Choroid plexus epithelial cell (primary cell): Measurements from ENCODE around the gene KCTD20.

Experiments used
- DNase-seq: peaks from one replicate; pipeline ENCODE4 v3.0.0-alpha.2; 2010; ENCODE audit warnings: low read depth
- H3K4me3 ChIP-seq: 2 replicates; pipeline ENCODE4 v1.5.1; 2011; ENCODE audit warnings: low read depth, mild to moderate bottlenecking, control low read depth, low read length, moderate library complexity
- TF ChIP-seq, protein P1 (sequence below): conservative IDR thresholded peaks from 2 replicates; pipeline ENCODE4 v1.5.1; 2011; ENCODE audit warnings: low read depth, mild to moderate bottlenecking, control low read depth, inconsistent platforms, low read length, moderate library complexity

KCTD20 gene

DNA sequence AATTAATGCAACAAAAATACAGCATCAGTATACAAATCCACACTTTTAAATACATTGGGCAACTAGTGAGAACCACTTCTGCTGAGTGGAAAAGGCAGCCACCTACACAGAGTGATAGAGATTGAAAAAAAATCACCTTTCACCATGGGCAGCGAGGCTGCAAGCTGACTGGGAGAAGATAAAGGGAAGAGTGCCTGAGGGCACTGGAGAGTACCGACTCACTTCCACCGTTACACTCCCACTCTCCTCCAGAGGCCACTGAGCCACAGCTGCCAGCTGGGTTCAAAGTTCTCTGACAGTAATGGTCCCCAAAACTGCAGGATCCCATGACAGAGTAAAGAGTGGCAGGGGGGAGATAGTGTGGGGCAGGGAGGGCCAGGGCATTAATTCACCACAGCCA, 24.2 kb upstream of the KCTD20 start:
- no peak for DNase-seq
- TF ChIP-seq, protein P1, sequence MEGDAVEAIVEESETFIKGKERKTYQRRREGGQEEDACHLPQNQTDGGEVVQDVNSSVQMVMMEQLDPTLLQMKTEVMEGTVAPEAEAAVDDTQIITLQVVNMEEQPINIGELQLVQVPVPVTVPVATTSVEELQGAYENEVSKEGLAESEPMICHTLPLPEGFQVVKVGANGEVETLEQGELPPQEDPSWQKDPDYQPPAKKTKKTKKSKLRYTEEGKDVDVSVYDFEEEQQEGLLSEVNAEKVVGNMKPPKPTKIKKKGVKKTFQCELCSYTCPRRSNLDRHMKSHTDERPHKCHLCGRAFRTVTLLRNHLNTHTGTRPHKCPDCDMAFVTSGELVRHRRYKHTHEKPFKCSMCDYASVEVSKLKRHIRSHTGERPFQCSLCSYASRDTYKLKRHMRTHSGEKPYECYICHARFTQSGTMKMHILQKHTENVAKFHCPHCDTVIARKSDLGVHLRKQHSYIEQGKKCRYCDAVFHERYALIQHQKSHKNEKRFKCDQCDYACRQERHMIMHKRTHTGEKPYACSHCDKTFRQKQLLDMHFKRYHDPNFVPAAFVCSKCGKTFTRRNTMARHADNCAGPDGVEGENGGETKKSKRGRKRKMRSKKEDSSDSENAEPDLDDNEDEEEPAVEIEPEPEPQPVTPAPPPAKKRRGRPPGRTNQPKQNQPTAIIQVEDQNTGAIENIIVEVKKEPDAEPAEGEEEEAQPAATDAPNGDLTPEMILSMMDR = no peak
- H3K4me3 ChIP-seq = no peak overlapping the region

GRCh38 chr6:36419310-36419709, 23.5 kb upstream of the KCTD20 start:
- no peak for DNase-seq
- TF ChIP-seq, protein P1 = no peak
- no peak overlapping the region for H3K4me3 ChIP-seq

- DNase-seq = no peak
- H3K4me3 ChIP-seq = peak overlapping the region; percentile 72
- TF ChIP-seq, protein P1 = no peak
These were observed 20.1 kb upstream of the KCTD20 start for GRCh38 chr6:36422714-36423100.

DNA sequence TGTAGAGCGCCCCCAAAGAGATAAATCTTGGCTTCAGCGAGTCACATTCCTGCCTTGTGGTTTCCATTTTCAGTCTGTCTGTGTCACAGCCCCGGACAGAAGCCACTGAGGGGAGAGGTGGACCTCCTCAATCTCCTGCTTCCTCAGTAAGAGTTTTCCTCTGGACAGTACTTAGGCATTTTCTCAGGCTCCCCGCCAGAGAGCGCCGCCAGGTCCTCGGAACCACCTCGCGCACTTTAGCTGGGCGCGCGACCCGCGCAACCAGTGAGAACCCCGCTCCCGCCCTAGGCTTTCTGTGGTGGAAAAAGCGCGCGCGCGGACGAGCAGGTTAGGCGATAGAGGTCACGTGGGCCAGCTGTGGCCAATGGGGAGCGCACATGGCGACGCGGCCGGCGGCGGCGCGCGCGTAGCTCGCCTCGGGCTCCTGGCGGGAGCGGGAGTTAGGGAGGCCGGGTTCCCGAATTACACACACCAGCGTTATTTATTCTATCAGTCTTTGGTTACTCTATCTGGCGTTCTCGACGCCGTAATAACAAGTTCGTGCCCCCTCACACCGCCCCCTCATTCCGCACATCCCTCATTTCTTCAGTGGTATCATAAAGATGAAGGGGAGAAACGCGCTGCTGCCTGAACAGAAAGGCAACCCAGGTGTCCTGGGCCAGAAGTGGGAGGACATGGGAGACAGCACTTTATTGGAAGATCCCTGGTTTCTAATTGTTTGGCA, 19.5 kb upstream of the KCTD20 start:
- H3K4me3 ChIP-seq = peak overlapping the region; percentile 72
- TF ChIP-seq, protein P1 = peak; percentile 80
- peak; percentile 99 for DNase-seq

- TF ChIP-seq, protein P1 = no peak
- no peak for DNase-seq
- H3K4me3 ChIP-seq = no peak overlapping the region
These were observed 16.2 kb upstream of the KCTD20 start for GRCh38 chr6:36426622-36427021.

GRCh38 chr6:36428911-36429310, 13.9 kb upstream of the KCTD20 start:
- H3K4me3 ChIP-seq = no peak overlapping the region
- no peak for DNase-seq
- TF ChIP-seq, protein P1 = no peak

- no peak overlapping the region for H3K4me3 ChIP-seq
- peak; percentile 41 for DNase-seq
- TF ChIP-seq, protein P1 = no peak
These were observed 12.4 kb upstream of the KCTD20 start for GRCh38 chr6:36430351-36430750.
